Right renal cortex interstitium (tissue), 3 donors: ENCODE measurements around the gene MOSPD3. TPM values are rescaled to one million over a fixed set of nuclear protein-coding genes. Genes with fewer than 3 reads are reported as not detected.

Experiments
- DNase-seq, 3 donors: peaks; one replicate each; pipeline ENCODE4 v3.0.0-alpha.2; 2013; ENCODE audit warnings: low read depth in 3 of 3, low spot score in 2 of 3
- polyA plus RNA-seq, 3 donors: library from polyadenylated mRNA; unstranded; fragments of 120-200 nt; gene quantifications; one replicate each; pipeline ENCODE4 v1.2.1, GENCODE V29; 2013; ENCODE audit not compliant: insufficient read length in 3 of 3

Gene MOSPD3
- polyA plus RNA-seq, 3 donors: 21.6 to 24.0 (median 23.8) TPM

GRCh38 chr7:100614308-100614861 lies 2.0 kb downstream of the MOSPD3 start:
- DNase-seq: no peak

- DNase-seq: no peak
Measured at GRCh38 chr7:100620239-100620638, 7.9 kb downstream of the MOSPD3 start.

GRCh38 chr7:100620804-100621203 lies 8.5 kb downstream of the MOSPD3 start:
- DNase-seq: no peak

DNA sequence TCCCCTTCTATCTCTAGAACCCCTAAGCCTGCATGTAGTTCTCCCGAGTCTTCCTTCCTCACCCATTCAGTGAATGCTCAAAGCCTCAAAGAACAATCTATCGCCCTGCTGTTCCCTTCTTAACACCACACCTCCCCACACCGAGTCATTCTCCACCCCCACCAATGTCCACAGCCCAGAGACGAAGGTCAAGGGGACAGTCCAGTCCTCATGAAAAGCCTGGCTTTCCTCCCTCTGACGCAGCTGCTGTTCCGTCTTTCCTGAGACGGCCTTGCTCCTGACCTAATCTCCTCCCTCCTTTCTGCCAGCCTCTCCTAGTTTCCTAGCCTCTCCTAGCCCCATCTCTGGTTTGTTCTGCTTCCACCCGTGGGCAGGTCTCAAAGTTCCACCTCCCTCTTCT lies 9.2 kb downstream of the MOSPD3 start:
- no peak for DNase-seq

DNA sequence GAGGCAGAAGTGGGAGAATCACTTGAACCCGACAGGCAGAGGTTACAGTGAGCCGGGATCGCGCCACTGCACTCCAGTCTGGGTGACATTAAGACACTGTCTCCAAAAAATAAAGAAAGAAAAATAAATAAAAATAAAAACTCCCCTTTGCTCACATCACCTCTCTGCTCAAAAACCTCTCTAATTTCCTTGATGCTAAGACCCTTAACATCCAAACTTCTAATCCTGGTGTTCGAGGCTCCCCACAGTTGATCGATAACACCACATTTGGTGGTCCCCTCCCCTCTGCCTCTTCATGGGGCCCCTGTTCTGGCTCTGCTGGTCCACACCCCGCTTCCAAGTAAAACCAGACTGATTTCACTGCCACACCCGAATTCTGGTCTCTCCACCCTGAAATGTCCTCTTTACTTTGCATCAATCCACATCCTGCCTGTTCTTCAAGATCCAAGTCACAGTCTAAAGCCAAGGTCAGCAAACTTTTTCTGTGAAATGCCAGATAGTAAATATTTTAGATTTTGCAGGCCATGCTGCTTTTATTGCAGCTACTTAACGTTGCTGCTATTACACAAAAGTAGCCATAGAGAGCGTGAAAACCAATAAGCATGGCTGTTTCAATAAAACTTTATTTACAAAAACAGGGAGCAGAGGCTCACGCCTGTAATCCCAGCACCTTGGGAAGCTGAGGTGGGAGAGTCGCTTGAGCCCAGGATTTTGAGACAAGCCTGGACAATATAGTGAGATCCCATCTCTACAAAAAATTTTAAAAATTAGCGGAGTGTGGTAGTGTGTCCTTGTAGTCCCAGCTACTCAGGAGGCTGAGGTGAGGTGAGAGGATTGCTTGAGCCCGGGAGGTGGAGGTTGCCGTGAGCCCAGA lies 11.8 kb downstream of the MOSPD3 start:
- DNase-seq: no peak

DNA sequence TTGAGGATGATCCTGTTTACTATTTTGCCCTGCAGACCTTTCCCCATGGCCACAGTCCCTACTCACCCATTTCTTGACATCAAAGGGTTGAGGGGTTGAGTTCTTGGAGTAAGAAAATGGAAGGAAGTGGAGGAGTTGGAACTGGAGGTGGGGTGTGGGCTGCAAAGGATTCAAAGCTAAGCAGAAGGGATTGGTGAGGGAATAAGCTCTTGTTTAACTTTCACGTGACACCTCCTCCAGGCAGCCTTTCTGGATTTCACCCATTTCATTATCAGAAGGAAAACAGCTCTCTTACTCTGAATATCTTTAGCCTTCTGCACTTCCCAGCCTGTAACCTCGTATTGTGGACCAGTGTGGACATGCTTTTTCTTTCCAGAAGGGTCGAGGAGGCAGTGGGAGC lies 13.7 kb downstream of the MOSPD3 start:
- DNase-seq: no peak

DNA sequence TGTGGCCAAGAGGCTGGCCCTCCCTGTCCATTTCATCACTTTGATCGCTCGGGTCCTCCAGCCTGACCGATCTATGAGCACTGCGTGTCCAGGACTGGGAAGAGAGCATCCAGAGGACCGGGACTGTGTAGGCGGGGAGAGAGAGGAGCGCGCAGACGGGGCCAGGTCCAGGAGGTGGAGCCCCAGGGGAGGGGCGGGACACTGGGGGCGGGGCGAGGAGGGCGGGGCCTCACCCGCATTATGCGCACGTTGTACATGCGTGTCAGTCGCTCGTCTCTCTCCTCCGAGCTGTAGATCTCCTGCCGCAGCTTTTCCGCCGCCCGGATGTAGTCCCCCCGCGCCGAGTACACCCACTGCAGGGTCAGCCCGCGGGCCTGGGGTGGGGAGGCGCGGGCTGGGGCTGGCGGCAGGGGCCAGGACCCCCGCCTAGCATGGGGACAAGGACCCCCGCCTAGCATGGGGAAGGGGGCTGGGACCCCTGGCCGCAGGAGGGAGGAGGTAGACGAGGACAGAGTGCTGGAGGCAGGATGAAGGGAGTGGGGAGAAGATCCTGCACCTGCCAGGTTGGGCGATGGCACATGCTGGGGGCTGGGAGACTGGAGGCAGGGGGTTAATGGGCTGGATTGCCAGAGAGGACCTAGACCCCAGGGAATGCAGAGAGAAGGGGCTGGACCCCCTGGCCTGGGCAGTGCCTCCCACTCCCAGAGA lies 14.3 kb downstream of the MOSPD3 start:
- no peak for DNase-seq

DNA sequence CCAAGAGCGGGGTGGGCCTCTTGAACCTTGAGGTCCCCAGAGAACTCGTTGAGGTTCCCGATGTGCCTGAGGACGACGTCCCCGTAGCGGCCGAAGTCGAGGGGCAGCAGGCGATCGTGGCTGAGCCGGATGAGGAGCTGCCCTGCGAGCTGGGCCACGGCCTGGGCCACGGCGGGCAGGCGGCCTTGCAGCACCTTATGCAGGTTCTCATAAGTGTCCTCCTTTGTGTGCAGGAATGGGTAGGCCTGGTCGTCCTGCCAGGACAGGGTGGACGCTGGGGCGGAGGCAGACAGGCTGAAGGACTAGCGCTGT lies 14.9 kb downstream of the MOSPD3 start:
- DNase-seq: no peak

- DNase-seq: no peak
Measured at GRCh38 chr7:100629117-100629716, 16.9 kb downstream of the MOSPD3 start.

- no peak for DNase-seq
Measured at GRCh38 chr7:100630066-100630465, 17.7 kb downstream of the MOSPD3 start.

DNA sequence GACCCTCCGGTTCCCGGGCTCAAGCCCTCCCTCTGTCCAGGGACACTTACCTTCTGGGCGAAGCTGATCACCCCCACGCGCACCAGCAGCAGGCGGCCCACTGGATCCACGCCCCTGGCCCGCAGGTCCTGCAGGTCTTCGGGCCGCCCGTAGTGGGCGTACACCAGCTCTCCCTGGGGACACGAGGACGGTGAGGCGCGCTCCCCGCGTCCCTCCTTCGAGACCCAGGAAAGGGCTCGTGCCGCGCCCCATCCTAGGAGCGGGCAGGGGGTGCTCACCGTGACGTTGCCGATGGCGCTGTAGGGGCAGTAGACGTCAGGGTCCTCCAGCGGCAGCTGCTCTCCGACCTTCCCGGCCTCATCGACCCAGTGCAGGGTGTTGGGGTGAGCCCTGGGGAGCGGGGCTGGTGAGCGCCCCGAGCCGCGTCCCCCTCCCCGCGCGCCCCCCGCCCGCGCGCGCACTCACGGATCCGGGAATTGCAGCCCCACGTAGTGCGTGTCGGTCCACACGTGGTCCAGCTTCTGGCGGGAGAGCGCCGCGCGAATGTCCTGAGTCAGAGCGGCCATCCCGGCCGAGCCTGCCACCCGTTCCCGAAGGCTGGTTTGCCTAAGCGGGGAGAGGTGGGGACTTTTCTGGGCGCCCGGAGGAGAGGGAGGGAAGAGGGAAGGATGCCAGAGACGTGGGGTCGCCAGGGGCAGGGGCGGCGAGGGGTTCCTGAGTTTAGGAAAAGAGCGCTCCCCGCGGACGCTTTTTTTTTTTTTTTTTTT lies 20.8 kb downstream of the MOSPD3 start:
- DNase-seq: no peak

DNA sequence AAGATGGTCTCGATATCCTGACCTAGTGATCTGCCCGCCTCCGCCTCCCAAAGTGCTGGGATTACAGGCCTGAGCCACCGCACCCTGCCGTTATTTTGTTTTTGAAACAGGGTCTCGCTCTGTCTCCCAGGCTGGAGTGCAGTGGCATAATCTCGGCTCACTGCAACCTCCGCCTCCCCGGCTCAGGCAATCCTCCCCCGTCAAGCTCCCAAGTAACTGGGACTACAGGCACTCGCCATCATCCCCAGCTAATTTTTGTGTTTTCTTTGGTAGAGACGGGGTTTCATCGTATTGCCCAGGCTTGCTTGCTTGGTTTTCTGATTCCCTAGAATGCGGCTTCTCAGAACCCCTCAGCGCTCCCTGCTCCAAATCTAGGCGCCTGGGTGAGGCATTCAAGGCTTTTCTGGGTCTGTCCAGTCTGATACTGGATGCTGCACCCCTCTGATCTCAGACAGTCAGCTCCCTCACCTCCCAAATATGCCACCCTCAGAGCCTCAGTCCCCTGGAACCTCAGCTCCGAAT lies 27.7 kb downstream of the MOSPD3 start:
- no peak for DNase-seq

- no peak for DNase-seq
Measured at GRCh38 chr7:100640517-100641440, 28.4 kb downstream of the MOSPD3 start.

- DNase-seq: no peak
Measured at GRCh38 chr7:100641463-100641859, 29.1 kb downstream of the MOSPD3 start, which contains the start of gene TFR2. TSS of gene TFR2 (minus strand) at chr7:100641552. CDS start at chr7:100641509, 43 bp downstream.

- DNase-seq: no peak
Measured at GRCh38 chr7:100641860-100642533, 29.7 kb downstream of the MOSPD3 start.

DNA sequence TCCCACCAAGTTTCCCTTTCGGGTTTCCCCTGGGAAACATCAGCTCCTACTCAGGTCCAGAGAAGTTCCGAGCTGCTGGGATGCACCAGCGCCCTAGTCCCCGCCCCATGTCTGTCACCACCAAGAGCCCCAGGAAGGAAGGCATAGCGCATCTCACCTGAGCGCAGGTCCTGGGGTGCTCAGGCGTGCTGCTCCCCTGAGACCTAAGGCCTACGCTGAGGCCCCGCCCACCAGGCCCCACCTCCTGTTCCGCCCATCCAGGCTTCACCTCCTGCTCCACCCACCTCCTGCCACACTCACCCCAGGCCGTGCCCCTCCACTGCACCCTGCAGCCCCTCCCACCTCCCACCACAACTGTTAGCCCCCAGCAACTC lies 30.2 kb downstream of the MOSPD3 start:
- no peak for DNase-seq

DNA sequence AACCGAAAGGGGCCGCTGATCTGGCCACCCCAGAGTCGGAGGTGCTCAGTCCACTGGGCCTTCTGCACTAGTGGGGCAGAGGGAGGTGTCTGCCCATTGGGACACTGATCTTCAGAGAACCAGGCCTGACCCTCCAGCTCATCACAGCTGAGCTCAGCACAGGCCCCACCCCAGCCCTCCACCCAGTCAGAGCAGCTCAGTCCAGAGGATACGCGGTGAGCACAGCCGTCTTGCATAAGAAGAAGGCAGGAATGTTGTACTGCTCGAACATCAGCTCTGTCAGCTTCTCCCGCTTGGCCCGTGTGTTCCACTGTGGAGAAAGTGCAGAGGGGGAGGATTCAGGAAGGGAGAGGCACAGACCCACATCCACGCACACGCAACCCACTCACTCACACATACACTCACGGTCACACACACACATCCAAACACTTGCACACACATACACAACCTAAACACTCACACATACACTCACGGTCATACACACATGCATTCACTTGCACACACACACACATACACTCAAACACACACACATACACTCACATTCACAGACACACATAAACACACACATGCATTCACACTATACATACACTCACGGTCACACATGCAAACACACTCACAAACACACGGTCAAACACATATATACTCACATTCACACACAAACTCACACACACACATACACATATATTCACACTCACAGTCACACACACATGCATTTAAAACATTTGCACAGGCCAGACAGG lies 37.7 kb downstream of the MOSPD3 start:
- no peak for DNase-seq
